ENCODE data around the gene PGC.

The PGC gene

GRCh38 chr6:41727705-41728072 lies 19.5 kb downstream of the PGC start:
- peaks cover 42% of the 10 kb centered on the region for H3K36me3 ChIP-seq (ENCODE audit: control insufficient read depth, low read length)
- H3K9me2 ChIP-seq (replicated peaks; ENCODE audit: control insufficient read depth, low read length): no peaks in the 10 kb centered on the region
- no peak overlapping the region for H3K27ac ChIP-seq (ENCODE audit: low read depth, low read length)
- TF ChIP-seq CTCF (IDR thresholded peaks at IDR 0.05; ENCODE audit: low read depth, low read length, poor library complexity, severe bottlenecking): no peak
- TF ChIP-seq EZH2phosphoT487 (IDR thresholded peaks at IDR 0.05; ENCODE audit: borderline replicate concordance, low read length): no peak
- H3K4me3 ChIP-seq (ENCODE audit: low read length): no peak overlapping the region
- no peaks in the 10 kb centered on the region for H3K27me3 ChIP-seq (ENCODE audit: control insufficient read depth, low read length)
- peaks cover 10% of the 10 kb centered on the region; the same call in 1 of the 2 replicates for H3F3A ChIP-seq (ENCODE audit: control insufficient read depth, insufficient read depth)
- peaks cover 94% of the 10 kb centered on the region for H3K4me1 ChIP-seq (ENCODE audit: control insufficient read depth, low read length)
- H3K4me2 ChIP-seq (ENCODE audit: low read length): no peak overlapping the region
- peaks cover 96% of the 10 kb centered on the region for H3K79me2 ChIP-seq (ENCODE audit: control insufficient read depth, low read length)
- H3K9me3 ChIP-seq (ENCODE audit: control insufficient read depth, insufficient read depth, low read length): no peaks in the 10 kb centered on the region
- peaks cover 6% of the 10 kb centered on the region for H4K20me1 ChIP-seq (ENCODE audit: control insufficient read depth, insufficient read depth, low read depth, low read length)

GRCh38 chr6:41726876-41727275 lies 20.3 kb downstream of the PGC start:
- Histone ChIP-seq H3F3A (ENCODE audit: control insufficient read depth, insufficient read depth) (peaks cover 10% of the 10 kb centered on the region; the same call in 1 of the 2 replicates), H3K27me3 (ENCODE audit: control insufficient read depth, low read length) (no peaks in the 10 kb centered on the region), H3K9me3 (ENCODE audit: control insufficient read depth, insufficient read depth, low read length) (no peaks in the 10 kb centered on the region), H3K27ac (ENCODE audit: low read depth, low read length) (no peak overlapping the region), H3K4me1 (ENCODE audit: control insufficient read depth, low read length) (peaks cover 94% of the 10 kb centered on the region), H3K36me3 (ENCODE audit: control insufficient read depth, low read length) (peaks cover 40% of the 10 kb centered on the region), H3K79me2 (ENCODE audit: control insufficient read depth, low read length) (peaks cover 96% of the 10 kb centered on the region), H3K4me3 (ENCODE audit: low read length) (no peak overlapping the region), H3K9me2 (replicated peaks; ENCODE audit: control insufficient read depth, low read length) (no peaks in the 10 kb centered on the region), H3K4me2 (ENCODE audit: low read length) (no peak overlapping the region), H4K20me1 (ENCODE audit: control insufficient read depth, insufficient read depth, low read depth, low read length) (peaks cover 10% of the 10 kb centered on the region)
- TF ChIP-seq EZH2phosphoT487 (IDR thresholded peaks at IDR 0.05; ENCODE audit: borderline replicate concordance, low read length) (no peak), CTCF (IDR thresholded peaks at IDR 0.05; ENCODE audit: low read depth, low read length, poor library complexity, severe bottlenecking) (no peak)

GRCh38 chr6:41724586-41725501 lies 22.4 kb downstream of the PGC start:
- H3K9me2 ChIP-seq (replicated peaks; ENCODE audit: control insufficient read depth, low read length): no peaks in the 10 kb centered on the region
- H3K4me2 ChIP-seq (ENCODE audit: low read length): peak overlapping the region; percentile 93
- H3K4me1 ChIP-seq (ENCODE audit: control insufficient read depth, low read length): peaks cover 93% of the 10 kb centered on the region
- peaks cover 29% of the 10 kb centered on the region for H3K36me3 ChIP-seq (ENCODE audit: control insufficient read depth, low read length)
- TF ChIP-seq CTCF (IDR thresholded peaks at IDR 0.05; ENCODE audit: low read depth, low read length, poor library complexity, severe bottlenecking) (peak; percentile 47), EZH2phosphoT487 (IDR thresholded peaks at IDR 0.05; ENCODE audit: borderline replicate concordance, low read length) (no peak)
- peaks cover 10% of the 10 kb centered on the region for H4K20me1 ChIP-seq (ENCODE audit: control insufficient read depth, insufficient read depth, low read depth, low read length)
- H3F3A ChIP-seq (ENCODE audit: control insufficient read depth, insufficient read depth): peaks cover 10% of the 10 kb centered on the region; the same call in 1 of the 2 replicates
- H3K79me2 ChIP-seq (ENCODE audit: control insufficient read depth, low read length): peaks cover 96% of the 10 kb centered on the region
- H3K9me3 ChIP-seq (ENCODE audit: control insufficient read depth, insufficient read depth, low read length): no peaks in the 10 kb centered on the region
- H3K4me3 ChIP-seq (ENCODE audit: low read length): peak overlapping the region; percentile 73
- peak overlapping the region; percentile 87 for H3K27ac ChIP-seq (ENCODE audit: low read depth, low read length)
- H3K27me3 ChIP-seq (ENCODE audit: control insufficient read depth, low read length): no peaks in the 10 kb centered on the region
